NCI-H510A (cell line): ENCODE measurements around the gene TENM4.
A peak's percentile ranks its signal among the peaks of the same experiment; 100 is the strongest.

Experiments used
- DNase-seq: peaks from one replicate; lab custom pipeline; 2025; lab: John Stamatoyannopoulos, UW

Gene TENM4

GRCh38 chr11:79174045-79175008 is 266.5 kb downstream of the TENM4 start:
- no peak for DNase-seq

DNA sequence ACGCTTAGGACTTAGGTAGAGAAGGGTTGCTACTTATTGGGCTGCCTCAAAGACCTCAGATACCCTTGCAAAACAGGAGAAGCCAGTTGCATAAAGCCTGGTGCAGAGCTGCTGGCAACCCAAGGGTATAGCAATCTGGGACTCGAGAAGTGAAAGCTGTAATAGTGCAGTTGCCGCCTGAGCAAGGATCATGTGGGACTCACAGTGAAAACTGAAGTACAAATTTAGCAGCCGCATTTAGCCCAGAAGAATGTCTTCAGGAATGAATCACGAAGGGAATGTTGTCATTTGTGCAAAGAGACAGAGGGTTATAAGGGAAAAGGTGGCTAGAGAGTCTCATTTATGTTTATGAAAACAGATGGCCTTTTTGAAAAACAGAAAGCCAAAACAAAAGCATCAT is 267.2 kb downstream of the TENM4 start:
- DNase-seq, result no peak

DNA sequence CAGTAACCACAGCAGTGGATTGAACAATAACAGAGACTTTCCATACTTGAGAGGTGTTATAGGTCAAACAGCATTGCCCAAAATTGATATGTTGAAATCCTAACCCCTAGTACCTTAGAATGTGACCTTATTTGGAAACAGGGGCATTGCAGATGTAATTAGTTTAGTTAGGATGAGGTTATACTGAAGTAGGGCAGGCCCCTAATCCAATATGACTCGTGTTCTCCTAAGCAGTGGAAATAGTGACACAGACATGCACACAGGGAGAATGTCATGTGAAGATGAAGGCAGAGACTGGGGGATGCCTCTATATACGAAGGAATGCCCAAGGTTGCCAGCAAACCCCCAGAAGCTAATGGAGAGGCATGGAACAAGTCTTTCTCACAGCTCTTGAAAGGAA is 270.5 kb downstream of the TENM4 start:
- DNase-seq, result no peak

- DNase-seq, result no peak
These were observed 272.2 kb downstream of the TENM4 start for GRCh38 chr11:79168530-79169110.

- DNase-seq, result no peak
These were observed 273.2 kb downstream of the TENM4 start for GRCh38 chr11:79167510-79168188.

DNA sequence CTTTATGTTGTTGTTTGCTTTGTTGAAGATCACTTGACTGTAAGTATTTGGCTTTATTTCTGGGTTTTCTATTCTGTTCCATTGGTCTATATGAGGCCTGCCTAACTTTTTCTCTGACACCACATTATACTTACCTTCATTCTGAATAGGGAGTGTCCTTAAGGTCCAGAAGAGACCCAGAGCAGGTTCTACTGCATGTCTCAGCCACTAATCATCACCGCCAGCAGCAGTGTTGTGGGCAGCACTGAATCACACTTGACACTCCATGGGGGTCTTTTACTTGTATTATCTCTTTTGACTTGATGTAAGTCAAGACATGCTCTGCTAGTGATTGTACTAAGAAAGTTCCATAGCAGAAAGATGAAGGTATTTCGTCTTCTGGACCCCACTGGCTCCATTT is 274.9 kb downstream of the TENM4 start:
- no peak for DNase-seq

DNA sequence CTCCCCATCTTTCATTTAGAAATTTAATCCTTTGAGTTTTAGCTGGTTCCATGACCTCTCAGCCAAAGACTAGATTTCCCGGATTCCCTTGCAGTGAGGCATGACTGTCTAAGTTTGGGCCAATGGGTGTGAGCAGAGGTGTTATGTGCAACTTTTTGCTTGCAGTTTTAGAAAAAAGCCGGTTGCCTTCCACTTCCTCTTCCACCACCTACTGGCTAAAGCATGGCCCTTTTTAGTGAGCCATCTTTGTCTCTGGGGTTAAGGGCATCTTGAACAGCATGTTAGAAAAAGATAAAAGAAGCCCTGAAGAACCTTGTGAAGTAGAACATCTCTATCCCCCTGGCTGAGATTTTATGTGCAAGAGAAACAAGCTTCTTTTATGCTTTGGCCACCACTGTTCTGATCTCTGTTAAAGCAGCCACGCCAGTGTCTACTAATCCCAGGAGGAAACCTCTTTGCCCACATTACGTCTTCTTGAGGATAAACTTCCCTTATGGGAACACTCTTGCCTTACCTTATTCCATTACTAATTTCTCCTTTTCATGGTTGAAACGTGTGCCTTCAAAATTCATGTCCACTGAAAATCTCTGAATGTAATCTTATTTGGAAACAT is 279.9 kb downstream of the TENM4 start:
- no peak for DNase-seq

GRCh38 chr11:79159657-79160450 is 281.0 kb downstream of the TENM4 start:
- DNase-seq, result no peak

DNA sequence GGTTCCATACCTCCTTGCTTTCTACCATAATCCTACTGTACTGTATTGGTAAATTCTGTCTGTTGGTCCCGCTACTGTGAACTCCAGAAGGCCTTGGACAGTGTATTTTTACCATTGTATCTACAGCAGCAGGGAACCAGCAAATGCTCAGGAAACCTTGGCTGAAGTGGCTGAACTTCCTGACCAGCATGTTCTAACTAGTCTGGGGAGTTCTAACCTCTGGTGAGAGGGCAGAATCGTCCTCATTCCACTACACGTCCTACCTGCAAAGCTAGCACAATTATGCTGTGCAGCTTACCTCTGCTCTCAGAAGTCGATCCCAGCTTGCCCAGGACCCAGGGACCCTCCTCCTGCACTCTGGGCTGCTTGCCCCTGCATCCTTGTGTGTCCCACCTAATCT is 283.1 kb downstream of the TENM4 start:
- no peak for DNase-seq

DNA sequence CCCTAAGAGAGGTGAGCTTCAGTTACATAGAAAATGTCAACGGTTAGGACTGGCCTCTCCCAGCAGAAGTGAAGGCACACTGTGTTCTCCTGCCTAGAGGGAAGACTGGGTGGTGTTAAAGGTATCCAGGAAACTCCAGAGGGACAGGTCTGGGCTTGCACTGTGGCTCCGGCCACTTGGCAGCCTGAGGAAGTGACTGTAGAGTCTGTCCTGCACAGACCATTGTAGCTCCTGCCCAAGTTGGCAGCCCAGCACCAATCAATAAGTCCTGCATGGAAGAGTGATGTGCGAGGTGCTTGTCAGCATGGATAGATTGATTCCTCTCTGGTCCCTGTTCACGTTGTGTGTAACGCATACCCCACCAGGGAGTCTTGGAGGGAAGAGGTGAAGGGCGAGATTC is 284.8 kb downstream of the TENM4 start:
- no peak for DNase-seq

DNA sequence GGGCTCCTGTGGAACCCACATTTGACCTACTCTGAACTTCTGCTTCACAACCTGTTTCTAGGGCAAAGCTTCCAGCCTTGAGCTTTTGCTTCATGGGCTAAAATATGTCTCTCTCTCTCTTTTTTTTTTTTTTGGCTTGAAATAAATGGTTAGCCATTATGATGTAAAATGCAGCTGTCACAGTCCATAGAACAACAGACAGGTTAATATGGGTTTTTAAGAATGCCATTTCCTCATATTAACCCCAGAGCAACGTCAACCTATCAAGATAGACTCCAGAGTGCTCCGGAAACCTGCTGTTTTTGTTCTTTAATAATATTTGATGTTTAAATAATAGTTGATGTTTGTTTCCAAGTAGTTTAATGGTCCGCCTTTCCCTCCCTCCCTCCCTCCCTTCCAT is 285.6 kb downstream of the TENM4 start:
- no peak for DNase-seq

DNA sequence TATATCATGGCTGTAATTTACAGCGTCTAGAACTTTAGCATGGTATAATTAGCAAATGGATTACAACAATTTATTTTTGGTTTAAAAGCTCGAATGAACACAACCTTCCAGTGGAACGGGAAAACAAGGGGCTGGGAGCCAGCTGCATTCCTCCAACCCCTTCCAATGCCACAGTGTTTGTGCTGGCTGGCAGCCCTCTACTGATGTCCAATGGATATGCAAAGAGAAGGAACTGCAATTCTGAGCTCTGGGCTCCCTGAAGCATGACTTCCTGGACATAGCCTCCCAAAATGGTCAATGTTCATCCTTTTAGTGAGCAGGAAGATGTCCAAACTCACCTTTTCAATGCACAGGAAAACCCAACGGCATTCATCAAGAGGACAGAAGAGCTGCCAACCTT is 288.3 kb downstream of the TENM4 start:
- no peak for DNase-seq

DNA sequence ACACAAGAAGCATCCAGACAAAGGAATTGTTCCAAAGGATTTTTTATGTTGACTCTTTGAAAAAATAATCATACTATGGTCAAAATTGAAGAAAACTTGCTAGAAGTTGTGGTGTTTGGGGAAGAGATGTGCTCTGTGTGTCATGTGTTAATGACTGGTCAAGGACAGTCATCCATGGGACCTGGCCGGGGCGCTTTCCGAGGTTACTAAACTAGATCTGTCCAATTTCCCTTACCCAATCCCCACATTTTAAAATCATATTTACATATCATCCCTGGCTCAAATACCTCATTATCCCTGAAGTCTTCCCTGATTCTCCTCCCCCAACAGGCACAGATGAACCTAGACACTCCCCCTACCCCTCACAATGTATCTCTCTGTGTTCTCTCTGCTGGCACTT is 289.4 kb downstream of the TENM4 start:
- DNase-seq, result no peak

- no peak for DNase-seq
These were observed 289.9 kb downstream of the TENM4 start for GRCh38 chr11:79150966-79151365.

GRCh38 chr11:79150320-79150719 is 290.5 kb downstream of the TENM4 start:
- DNase-seq, result no peak

- no peak for DNase-seq
These were observed 293.1 kb downstream of the TENM4 start for GRCh38 chr11:79147731-79148130.

- DNase-seq, result no peak
These were observed 293.8 kb downstream of the TENM4 start for GRCh38 chr11:79147011-79147410.

DNA sequence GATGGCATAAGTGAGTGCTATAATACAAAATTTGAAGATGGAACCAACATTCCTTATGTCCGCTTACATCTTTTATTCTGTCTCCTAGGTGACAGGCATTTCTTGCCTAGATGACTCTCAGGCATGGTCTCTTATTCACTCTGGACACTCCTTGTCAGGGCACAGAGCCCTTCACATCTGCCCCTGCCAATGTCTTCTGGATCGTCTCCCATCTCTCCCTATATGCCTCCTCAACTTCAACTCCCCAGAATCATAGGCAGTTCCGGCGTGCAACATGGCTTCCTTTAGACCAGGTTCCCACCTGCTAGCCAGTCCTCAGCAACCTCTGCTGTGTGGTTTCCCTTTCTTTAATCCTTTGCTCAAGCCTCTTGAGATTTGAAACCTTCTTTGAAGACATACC is 300.9 kb downstream of the TENM4 start:
- no peak for DNase-seq

- no peak for DNase-seq
These were observed 311.1 kb downstream of the TENM4 start for GRCh38 chr11:79129702-79130101.

DNA sequence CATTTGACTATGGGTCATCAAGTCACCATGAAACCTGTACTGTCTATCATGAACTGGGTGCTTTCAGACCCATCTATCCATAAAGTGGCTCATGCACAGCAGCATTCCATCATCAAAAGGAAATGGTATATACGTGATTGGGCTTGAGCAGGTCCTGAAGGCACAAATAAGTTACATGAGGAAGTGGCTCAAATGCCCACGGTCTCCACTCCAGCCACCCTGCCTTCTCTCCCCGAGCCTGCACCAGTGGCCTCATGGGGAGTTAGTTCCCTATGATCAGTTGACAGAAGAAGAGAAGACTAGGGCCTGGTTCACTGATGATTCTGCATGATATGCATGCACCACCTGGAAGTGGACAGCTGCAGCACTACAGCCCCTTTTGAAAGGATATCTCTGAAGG is 312.5 kb downstream of the TENM4 start:
- no peak for DNase-seq

DNA sequence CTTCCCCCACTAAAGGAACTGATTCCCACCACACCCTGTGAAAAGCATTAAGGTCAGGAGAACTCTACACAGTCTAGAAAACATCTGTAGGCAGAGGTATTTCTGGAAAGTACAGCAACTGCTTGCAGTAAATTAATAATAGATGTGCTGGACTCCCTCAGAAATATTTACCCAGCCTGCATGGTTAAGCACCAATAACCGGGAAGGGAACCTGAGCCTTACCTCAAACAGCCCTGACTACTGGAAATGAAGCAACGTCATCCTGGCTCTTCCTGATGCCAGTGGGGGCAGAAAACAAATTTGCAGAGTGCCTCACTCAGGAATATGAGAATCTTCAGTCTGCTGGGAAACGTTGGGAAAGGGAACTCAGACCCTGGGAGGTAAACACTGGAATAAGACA is 318.1 kb downstream of the TENM4 start:
- no peak for DNase-seq

GRCh38 chr11:79121351-79121750 is 319.5 kb downstream of the TENM4 start:
- peak; percentile 36 for DNase-seq
